ENCODE results near the gene KCNJ14.

KCNJ14 gene

DNA sequence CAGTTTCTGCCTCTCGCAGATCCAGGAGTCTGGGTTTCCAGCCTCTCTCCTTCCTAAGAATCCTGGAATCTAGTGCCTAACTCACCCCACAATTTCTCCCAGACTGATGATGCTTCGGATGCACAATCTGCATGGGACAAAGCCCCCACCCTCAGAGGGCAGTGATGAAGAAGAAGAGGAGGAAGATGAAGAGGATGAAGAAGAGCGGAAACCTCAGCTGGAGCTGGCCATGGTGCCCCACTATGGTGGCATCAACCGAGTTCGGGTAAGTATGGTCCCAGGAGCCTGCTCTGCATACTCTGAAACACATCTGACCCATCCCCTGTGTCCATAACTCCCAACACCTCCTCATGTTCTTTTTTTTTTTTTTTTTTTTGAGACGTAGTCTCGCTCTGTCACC, 8.8 kb upstream of the KCNJ14 start:
- no peak for TF ChIP-seq RAD21 (IDR thresholded peaks at IDR 0.05; ENCODE audit: low read depth)
- TF ChIP-seq TCF12 (IDR thresholded peaks at IDR 0.05; ENCODE audit: low read depth), result no peak

DNA sequence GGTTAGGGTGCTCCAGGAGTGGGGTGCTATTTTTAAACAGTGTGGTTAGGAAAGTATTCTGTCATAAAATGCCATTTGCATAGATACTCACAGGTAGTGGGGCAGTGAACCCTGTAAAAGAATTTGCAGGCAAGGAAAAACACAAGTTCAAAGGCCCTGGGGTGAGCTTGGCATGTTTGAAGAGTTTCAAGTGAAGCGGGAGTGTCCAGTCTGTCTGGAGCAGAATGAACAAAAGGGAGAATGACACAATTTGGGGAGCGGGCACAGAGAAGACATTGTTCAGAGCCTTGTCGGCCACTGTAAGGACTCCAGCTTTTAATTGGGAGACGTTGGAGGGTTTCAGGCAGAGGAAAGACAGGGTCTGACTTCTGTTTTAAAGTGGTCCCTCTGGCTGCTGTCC, 6.8 kb upstream of the KCNJ14 start:
- TF ChIP-seq FOXM1 (IDR thresholded peaks at IDR 0.05; ENCODE audit: borderline replicate concordance, low read depth), result no peak
- no peak for TF ChIP-seq EP300 (IDR thresholded peaks at IDR 0.05; ENCODE audit: borderline replicate concordance)
- TF ChIP-seq RAD21 (IDR thresholded peaks at IDR 0.05; ENCODE audit: low read depth), result no peak
- no peak for TF ChIP-seq CEBPB (IDR thresholded peaks at IDR 0.05)
- TF ChIP-seq, protein P1, sequence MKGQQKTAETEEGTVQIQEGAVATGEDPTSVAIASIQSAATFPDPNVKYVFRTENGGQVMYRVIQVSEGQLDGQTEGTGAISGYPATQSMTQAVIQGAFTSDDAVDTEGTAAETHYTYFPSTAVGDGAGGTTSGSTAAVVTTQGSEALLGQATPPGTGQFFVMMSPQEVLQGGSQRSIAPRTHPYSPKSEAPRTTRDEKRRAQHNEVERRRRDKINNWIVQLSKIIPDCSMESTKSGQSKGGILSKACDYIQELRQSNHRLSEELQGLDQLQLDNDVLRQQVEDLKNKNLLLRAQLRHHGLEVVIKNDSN (IDR thresholded peaks at IDR 0.05), result no peak
- TF ChIP-seq CREB1 (IDR thresholded peaks at IDR 0.05; ENCODE audit: low read depth), result no peak

DNA sequence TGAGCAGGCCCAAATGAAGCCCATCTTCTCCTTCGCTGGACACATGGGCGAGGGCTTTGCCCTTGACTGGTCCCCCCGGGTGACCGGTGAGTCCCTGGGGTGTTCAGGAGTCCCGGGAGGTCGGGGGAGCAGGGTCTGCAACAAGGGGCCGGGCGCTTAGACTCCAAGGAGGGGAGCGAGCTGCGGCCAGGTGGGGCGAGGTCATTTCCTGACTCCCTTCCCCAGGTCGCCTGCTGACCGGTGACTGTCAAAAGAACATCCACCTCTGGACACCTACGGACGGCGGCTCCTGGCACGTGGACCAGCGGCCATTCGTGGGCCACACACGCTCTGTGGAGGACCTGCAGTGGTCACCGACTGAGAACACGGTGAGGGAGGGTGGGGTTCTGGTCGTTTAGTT, 4.9 kb upstream of the KCNJ14 start:
- TF ChIP-seq CREB1 (IDR thresholded peaks at IDR 0.05; ENCODE audit: low read depth) (no peak), TAF1 (IDR thresholded peaks at IDR 0.05; ENCODE audit: low read depth) (no peak), YY1 (IDR thresholded peaks at IDR 0.05; ENCODE audit: low read depth) (no peak)

- TF ChIP-seq TAF1 (IDR thresholded peaks at IDR 0.05; ENCODE audit: low read depth) (no peak), REST (IDR thresholded peaks at IDR 0.05; ENCODE audit: low read depth) (no peak), YY1 (IDR thresholded peaks at IDR 0.05; ENCODE audit: low read depth) (no peak), FOXM1 (IDR thresholded peaks at IDR 0.05; ENCODE audit: borderline replicate concordance, low read depth) (no peak), CEBPB (IDR thresholded peaks at IDR 0.05) (no peak), NFIC (IDR thresholded peaks at IDR 0.05) (no peak), ZBTB7A (IDR thresholded peaks at IDR 0.05; ENCODE audit: low read depth) (no peak), EP300 (IDR thresholded peaks at IDR 0.05; ENCODE audit: borderline replicate concordance) (no peak), CREB1 (IDR thresholded peaks at IDR 0.05; ENCODE audit: low read depth) (no peak), RAD21 (IDR thresholded peaks at IDR 0.05; ENCODE audit: low read depth) (no peak)
- TF ChIP-seq, protein P2, sequence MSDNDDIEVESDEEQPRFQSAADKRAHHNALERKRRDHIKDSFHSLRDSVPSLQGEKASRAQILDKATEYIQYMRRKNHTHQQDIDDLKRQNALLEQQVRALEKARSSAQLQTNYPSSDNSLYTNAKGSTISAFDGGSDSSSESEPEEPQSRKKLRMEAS (IDR thresholded peaks at IDR 0.05), result no peak
Observed at GRCh38 chr19:48450863-48451262, 4.5 kb upstream of the KCNJ14 start.

GRCh38 chr19:48451624-48452023, 3.8 kb upstream of the KCNJ14 start:
- TF ChIP-seq REST (IDR thresholded peaks at IDR 0.05; ENCODE audit: low read depth), result no peak
- no peak for TF ChIP-seq NFIC (IDR thresholded peaks at IDR 0.05)

GRCh38 chr19:48452289-48453190, 2.8 kb upstream of the KCNJ14 start:
- TF ChIP-seq, protein P1 (IDR thresholded peaks at IDR 0.05), result no peak

DNA sequence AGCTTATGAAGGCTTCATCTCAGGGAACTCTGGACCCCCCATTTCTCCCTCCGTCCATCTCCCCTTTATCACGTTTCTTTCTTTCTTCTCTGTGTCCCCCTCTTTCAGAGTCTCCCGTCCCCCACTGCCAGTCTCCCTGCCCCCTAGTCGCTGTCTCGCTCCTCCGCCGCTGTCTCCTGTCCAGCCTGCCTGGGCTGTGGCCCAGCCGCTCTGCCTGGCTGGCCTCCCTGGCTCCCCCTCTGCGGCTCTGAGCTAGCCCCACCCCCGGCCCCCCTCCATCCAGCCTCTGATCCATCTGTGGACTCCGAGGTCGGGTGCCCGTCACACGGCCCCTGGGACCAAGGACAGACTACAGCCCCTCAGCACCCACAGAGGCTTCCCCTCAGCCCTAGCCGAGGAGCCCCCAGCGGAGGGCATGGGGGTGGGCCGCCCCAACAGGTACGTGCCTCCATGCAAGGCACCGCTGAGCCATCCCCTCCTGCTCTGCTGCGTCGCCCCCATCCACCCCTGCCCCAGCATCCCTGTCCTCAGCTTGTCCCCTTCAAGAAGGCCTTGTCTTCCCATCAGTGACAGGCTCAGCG, 1.1 kb upstream of the KCNJ14 start:
- TF ChIP-seq EP300 (IDR thresholded peaks at IDR 0.05; ENCODE audit: borderline replicate concordance) (no peak), YY1 (IDR thresholded peaks at IDR 0.05; ENCODE audit: low read depth) (no peak), ZBTB7A (IDR thresholded peaks at IDR 0.05; ENCODE audit: low read depth) (no peak), NFIC (IDR thresholded peaks at IDR 0.05) (no peak), TCF12 (IDR thresholded peaks at IDR 0.05; ENCODE audit: low read depth) (no peak), REST (IDR thresholded peaks at IDR 0.05; ENCODE audit: low read depth) (no peak), EGR1 (IDR thresholded peaks at IDR 0.05) (no peak), CREB1 (IDR thresholded peaks at IDR 0.05; ENCODE audit: low read depth) (no peak), TAF1 (IDR thresholded peaks at IDR 0.05; ENCODE audit: low read depth) (no peak), RAD21 (IDR thresholded peaks at IDR 0.05; ENCODE audit: low read depth) (no peak), CEBPB (IDR thresholded peaks at IDR 0.05) (no peak), TEAD4 (IDR thresholded peaks at IDR 0.05) (no peak), FOXM1 (IDR thresholded peaks at IDR 0.05; ENCODE audit: borderline replicate concordance, low read depth) (no peak)
- TF ChIP-seq, protein P2 (IDR thresholded peaks at IDR 0.05), result no peak
- TF ChIP-seq, protein P1 (IDR thresholded peaks at IDR 0.05), result no peak
